Uterus (tissue), 2 donors: Measurements from ENCODE around the gene PHB1.

Source experiments
- CTCF ChIP-seq, 4 experiments: fragments of 200-600 bp in 2 of 4; fragments of 450-650 bp in 2 of 4; sonication (generic) in 2 of 4; IDR thresholded peaks; one replicate each; pipeline ENCODE4 v1.5.1; 2016 to 2019; ENCODE audit warnings: antibody characterized with exemption in 4 of 4, mild to moderate bottlenecking in 2 of 4, moderate library complexity in 1 of 4
- POLR2A ChIP-seq, 2 donors: fragments of 450-650 bp; IDR thresholded peaks; one replicate each; pipeline ENCODE4 v1.6.1; 2016; ENCODE audit warnings: antibody characterized with exemption in 2 of 2, mild to moderate bottlenecking in 1 of 2, moderate library complexity in 1 of 2

GRCh38 chr17:49459401-49459984 lies 44.8 kb upstream of the PHB1 start:
- no peak for TF ChIP-seq POLR2A (IDR thresholded peaks at IDR 0.05)
- TF ChIP-seq CTCF (IDR thresholded peaks at IDR 0.05) = no peak
